Panc1 (cell line): ENCODE data around the gene ZNF516.

ENCODE experiments used
- POLR2AphosphoS5 ChIP-seq: IDR thresholded peaks from 2 replicates; pipeline ENCODE4 v1.6.1; 2012; ENCODE audit warnings: mild to moderate bottlenecking, low read depth, low read length, moderate library complexity
- TF ChIP-seq, protein P1 (sequence below): fragments of 450-650 bp; IDR thresholded peaks from 2 replicates; pipeline ENCODE4 v1.5.1; 2017; ENCODE audit warnings: mild to moderate bottlenecking

GRCh38 chr18:76499637-76500340 is 4.7 kb upstream of the ZNF516 start:
- TF ChIP-seq, protein P1, sequence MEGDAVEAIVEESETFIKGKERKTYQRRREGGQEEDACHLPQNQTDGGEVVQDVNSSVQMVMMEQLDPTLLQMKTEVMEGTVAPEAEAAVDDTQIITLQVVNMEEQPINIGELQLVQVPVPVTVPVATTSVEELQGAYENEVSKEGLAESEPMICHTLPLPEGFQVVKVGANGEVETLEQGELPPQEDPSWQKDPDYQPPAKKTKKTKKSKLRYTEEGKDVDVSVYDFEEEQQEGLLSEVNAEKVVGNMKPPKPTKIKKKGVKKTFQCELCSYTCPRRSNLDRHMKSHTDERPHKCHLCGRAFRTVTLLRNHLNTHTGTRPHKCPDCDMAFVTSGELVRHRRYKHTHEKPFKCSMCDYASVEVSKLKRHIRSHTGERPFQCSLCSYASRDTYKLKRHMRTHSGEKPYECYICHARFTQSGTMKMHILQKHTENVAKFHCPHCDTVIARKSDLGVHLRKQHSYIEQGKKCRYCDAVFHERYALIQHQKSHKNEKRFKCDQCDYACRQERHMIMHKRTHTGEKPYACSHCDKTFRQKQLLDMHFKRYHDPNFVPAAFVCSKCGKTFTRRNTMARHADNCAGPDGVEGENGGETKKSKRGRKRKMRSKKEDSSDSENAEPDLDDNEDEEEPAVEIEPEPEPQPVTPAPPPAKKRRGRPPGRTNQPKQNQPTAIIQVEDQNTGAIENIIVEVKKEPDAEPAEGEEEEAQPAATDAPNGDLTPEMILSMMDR: no peak
- no peak for TF ChIP-seq POLR2AphosphoS5
